Superior temporal gyrus (tissue), 1 donor: Measurements from ENCODE around the gene SHISA6.
"Not testable (repeated sequence)": the region's sequence is repeated elsewhere in the genome, so short reads cannot be mapped to it uniquely, and the experiment has no call there.

Experiments used
- DNase-seq: peaks from one replicate; pipeline ENCODE4 v3.0.0-alpha.2; 2016; ENCODE audit errors: extremely low spot score

SHISA6 gene

DNA sequence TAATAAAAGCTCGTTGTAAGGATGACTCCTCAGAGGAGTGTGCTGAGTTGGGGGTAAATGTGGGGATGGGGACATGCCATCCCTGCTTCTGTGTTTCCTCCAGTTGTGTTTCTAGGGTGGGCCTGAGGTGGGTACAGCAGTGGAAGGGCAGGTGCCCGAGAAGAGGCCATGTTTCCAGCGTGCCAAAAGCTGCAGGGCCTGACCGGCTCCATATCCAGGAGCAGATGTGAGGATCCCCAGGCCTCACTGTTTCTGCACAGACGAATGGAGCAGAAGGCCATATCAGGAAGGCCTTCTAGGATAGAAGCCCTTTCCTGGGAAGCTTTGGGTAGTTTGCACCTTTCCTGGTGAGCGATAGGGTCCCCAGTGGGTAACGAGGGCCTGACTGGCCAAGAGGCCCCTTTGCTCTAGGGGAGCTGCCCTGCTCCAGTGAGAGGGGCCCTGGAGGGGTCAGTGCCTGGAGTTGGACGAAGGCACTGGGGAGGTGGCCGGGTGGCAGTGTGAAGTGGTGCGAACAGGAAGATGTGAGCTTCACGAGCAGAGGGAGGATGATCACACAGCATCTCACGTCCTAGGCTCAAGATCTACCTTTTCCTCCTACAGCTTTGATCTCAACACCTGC, 62.9 kb downstream of the SHISA6 start:
- DNase-seq = no peak

DNA sequence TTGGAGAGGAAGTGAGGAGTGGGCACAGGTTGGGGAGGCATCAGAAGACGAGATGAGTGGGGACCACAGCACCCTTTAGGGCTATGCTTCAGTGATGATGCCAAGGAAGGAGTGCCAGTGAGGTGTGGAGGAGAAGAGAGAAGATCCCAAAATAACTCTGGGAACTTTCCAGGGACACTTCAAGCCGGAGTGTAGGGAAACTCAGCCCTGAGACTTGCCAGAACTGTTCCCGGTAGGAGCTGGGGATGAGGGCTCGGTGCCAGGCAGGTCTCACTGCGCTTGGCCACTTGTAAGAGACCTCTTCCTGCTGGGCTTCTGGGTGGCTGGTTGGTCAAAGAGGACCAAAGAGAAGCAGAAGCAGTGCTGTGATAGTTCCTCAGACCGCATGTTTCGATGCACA, 63.6 kb downstream of the SHISA6 start:
- no peak for DNase-seq

DNA sequence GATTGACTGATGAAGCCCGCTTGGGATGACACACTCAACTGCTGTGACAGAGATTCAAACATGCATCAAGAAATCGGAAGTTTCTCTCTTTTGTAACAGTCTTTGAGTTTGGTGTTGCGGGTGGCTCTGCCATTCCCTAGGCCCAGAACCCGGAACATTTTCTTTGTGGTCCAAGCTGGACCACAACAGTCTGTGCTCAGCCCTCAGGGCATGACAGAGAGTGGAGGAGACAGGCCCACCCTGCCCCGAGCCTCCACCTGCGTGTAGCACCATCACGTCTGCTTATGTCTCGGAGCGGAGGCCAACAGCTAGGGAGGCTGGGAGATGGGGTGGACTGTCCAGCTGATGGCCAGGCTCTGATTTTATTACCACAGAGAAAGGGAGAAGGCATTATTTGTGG, 64.5 kb downstream of the SHISA6 start:
- no peak for DNase-seq

DNA sequence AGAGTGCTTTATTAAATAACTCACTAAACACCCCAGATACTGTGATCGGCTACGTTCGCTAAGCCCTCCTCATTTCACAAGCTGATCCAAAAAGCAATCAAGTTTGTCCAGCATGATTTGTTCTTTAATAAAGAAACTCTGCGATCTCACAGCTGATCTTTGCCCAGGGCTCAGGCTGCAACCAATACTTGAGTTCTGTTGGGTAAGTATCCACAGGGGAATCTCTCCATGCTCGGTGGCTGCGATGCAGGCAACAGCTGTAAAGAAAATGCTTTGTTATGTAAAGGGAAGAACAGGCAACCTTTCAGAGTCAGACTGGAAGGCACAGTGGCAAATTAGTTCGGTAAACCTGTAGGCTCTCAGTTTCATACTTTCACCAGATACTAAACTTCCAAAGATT, 67.5 kb downstream of the SHISA6 start:
- DNase-seq = no peak

DNA sequence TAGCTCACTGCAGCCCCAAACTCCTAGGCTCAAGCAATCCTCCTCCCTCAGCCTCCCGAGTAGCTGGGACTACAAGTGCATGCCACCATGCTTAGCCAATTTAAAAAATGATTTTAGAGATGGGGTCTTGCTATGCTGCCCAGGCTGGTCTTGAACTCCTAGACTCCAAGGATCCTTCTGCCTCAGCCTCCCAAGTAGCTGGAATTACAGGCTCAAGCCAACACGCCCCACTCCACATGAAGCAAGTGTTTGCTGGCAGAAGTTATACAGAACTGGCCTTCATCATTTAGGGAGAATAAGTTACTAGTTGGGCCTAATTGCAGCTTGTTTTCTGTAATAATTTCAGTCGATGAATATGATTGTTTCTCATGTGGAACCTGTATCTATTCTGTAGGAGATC, 68.0 kb downstream of the SHISA6 start:
- DNase-seq = no peak

DNA sequence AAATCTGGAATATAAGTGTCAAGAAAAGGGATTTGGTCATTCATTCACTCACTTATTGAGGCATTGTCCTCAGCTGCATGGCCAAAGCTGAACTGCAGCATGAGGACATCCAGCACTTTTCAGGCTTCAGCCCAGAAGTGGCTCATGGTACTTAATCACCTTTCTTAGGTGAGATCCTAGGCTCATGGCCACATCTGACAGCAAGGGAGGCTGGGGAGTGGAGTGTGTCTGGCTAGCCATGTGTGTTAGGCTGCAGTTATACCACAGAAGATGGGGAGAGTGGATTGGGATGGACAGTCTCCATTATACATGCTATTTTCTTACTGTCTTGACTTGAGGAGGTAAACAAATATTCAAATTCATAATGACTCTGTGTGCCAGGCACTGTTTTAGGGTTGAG, 68.8 kb downstream of the SHISA6 start:
- DNase-seq = no peak

DNA sequence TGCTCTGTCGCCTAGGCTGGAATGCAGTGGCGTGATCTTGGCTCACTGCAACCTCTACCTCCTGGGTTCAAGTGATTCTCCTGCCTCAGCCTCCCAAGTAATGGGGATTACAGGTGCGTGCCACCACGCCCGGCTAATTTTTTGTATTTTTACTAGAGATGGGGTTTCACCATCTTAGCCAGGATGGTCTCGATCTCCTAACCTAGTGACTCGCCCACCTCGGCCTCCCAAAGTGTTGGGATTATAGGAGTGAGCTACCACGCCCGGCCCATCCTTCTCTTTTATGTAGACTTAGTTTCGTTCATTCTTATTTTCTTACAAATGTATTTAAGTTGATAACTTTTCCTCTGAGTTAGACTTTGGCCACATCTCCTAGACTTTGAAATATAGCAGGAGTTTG, 75.4 kb downstream of the SHISA6 start:
- not testable (repeated sequence) for DNase-seq

DNA sequence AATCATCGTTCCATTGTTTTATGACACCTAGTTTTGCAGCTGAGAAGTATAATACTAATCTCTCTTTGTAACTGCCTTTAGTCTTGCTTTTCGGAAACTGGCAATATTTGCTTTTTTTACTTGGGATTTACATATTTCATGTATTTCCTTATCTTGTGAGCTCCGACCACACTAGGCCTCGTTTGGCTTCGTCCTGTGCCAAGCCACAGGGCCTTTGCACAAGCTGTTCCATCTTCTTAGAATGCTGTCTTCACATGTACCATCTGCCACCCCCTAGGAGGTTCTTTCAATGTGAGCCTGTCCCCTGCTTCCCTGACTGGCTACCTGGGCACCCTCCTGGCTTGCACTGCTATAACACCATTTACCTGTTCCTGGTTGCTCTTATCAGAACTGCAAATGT, 77.2 kb downstream of the SHISA6 start:
- DNase-seq = no peak

DNA sequence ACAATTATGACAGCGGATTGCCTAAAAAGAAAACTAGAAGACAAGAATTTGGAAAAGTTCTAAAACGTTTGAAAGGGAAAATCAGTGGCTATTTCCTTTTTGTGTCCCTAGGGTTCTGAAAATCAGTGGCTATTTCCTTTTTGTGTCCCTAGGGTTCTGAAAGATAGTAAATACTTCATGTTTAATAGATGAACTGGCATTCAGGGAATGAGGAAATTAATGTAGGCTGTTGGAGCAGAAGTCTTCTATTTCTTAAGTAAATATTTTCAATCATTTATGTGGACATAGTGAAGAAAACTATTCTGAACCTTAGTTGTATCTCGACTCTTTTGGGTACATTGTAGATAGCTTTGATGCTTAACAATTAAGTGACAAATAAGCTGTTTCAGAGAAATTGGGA, 78.9 kb downstream of the SHISA6 start:
- no peak for DNase-seq

DNA sequence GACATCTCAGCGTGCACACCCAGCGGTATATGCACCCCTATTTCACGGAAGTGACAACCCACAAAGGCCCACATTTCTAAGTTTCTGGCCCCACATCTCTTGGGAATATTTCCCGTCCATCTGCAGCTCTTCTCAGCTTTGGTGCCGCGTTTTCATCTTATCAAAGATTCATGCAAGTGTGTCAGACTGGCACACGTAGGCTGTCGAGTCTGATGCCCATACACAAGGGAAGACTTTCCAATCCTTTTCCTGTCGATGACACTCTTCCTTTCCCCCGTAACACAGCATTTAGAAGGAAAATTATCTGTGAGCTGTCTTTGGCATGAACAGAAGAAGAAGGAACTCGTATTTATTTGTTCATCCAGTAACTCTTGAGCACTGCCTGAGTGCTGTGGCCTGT, 83.0 kb downstream of the SHISA6 start:
- no peak for DNase-seq

DNA sequence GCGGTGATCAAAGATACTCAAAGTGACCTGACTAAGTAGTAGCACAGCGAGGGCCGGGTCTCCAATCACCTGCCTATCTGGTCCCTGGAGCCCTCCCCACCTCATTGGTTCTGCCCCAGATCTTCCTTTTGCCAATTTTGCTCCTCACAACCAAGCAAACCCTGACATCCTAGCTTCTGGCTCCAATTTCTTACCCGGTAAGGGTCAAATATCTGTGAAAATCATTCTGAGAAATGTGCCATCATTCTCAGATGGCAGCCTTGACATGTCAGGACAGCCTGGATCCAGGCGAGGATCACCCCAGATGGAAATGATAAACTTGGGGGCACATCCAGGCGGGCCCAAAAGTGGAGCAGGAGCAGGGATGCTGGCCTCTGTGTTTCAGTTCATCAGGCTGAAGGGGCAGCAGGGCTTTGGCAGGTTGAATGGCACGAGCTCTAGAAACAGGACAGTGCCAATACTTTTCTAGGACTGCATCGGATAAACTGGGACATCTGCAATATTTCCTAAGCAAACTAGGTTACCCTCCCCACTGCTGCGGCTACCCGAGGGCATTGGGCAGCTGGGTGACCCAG, 83.9 kb downstream of the SHISA6 start:
- no peak for DNase-seq

DNA sequence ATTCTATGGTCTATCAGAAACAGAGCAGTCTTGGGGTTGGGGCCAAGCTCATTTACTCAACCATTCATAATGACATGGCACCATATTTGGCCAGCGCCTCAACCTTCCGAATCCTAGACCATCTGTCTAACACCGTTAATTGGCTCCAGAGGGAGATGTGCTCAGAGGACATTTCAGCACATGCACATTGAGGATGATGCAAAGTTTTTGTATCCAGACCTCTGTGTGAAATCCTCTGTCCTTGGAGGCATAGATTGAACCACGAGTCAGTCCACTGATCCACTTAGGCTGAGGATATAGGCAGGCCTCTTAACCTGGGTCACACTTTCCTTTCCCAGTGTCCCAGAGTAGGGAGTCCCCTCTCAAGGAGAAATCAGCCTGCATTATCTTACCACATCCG, 85.5 kb downstream of the SHISA6 start:
- no peak for DNase-seq

DNA sequence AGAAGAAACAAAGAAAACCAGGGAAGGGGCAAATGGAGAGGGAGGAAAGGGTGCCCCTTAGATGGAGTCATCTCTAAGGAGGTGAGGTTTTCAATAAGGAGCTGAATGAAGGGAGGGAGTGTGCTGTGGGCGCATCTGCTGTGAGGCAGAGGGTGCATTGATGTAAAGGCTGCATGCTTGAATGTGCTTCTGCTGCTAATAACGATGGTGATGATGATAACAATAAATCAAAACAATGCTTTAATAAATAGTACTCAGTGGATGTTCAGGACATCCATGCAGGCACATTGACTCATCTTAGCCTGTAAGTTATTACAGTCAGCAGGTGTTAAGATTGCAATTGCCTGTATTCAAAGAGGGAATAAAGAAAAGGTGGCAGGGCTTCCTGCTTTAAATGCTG, 87.8 kb downstream of the SHISA6 start:
- no peak for DNase-seq

DNA sequence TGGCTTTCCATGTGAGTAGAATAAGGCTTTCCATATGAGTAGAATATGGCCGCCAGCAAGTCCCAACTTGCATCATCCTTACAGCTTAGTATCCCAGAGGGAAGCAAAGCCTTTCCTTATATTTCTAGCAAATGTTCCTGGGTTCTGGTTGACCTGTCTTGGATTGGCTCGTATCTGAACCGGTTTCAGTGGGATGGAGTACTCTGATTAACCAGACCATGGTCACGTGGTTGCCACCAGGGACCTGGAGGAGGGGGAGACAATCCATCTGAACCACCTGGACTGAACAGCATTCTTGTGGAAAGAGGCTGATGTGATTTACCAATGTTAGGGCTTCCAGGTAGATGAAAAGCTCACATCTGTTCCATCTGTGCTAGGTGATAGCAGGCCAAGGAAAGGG, 89.0 kb downstream of the SHISA6 start:
- DNase-seq = no peak

DNA sequence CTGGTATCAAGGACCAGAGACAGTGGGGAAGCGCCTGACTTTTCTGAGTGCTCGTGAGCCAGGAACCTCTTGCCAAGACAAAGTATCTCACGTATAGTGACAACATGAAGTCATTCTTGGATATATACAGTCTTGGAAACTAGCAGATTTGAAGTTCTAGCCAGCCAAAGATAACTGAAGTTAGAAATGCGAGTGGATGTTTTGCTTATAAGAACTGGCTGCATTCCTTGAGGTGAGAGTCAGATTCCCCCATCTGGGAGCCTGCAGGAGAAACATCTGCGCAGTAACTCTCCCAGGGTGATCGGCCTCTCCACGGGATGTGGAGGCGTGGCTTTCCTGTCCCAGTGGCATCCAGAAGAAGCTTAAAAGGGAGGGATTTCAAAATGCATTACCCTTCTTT, 89.8 kb downstream of the SHISA6 start:
- DNase-seq = no peak

DNA sequence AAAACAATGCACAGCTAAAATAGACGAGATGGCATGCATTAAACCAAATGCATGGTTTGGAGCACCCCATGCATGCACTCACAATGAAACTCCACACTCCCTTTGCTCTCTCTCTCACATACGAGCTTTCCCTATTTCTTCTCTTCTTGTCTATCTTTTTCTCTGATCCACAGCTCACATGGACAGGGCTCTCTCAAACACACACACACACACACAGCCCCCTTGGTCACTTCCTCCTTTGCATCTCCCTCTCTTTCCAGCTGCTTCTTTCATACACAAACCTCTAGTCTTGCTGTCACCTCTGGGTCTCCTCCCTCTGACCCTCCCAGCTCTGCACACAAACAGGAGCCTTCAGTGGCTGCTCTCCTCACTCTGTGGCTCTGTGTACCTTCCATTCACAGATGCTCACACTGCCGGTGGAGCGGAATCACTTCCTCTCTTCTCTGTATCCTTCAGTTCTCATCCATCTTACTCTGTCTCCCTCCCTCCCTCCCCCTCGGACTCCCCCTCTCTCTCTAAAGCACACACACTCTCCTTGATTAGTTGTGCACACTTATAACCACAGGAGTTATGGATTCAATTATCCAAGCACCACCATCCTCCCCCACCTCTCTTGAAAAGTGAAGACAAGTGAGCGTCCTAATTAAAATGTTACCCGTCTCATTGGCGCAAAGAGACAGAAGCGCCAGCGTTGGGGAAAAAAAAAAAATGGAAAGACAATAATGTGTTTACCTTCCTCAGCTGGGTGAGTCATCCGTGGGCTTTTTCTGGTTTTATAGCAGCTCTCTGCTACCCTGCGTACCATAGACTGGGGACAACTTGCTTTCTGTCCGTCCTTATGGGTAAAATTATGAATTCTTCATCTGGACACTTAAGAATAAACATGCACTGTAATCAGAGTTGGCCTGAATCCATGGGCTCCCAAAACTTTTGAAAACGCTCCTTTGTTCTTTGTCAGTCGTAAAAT, 90.8 kb downstream of the SHISA6 start:
- DNase-seq = no peak

DNA sequence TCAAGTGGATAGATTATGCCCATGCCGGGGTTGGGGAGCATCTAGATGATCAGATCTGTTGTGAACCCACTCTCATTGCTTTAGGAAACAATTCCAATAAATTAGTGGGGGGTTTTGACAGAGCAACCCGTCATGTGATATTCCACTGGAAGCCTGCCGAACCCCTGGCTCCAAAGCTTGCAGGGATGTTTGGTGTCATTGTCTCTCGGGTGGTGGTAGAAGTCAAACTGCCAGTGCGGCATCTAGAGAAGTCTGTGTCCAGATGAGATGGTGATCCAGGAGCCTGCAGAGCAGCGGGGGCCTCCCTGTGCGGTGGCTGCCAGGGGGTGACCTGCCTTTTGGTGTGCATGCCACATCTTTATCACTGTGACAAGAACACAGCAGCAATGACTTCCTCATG, 91.7 kb downstream of the SHISA6 start:
- peak; percentile 44 for DNase-seq

DNA sequence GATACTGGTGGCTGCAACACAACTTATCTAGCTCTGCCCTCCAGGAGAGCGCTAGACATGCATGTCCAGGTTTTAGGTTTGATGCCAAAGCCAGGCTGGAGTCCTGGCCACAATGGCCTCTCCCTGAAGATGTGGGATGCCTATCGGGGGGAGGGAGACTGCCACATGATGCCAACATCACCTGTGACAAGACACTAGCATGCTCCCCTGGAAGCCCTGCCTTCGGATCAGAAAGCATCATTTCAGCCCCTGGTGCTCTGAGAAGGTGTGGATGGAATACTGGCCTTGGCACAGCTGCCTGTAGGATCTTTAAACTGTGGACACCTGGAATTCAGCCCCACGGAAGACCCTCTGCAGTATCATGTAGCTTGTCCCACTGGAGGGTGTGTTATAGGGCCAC, 93.5 kb downstream of the SHISA6 start:
- no peak for DNase-seq

DNA sequence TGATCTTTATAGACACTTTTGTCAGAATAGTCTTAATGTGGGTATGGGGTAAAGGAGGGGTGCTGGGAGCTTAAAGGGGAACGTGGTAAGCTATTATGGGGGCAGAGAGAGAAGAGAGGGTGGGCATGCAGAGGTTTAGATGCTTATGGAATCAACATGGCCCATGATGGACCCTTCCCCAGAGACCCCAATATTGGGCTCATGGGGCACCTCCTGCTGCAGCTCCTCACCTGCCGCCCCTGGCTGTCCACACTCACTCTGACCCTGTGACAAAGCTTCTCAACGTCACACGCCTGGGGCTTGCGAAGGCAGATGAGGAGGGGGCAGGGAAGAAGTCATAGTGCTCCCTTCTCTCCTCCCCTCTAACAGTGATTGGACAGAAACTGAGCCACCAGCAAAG, 95.3 kb downstream of the SHISA6 start:
- DNase-seq = no peak

DNA sequence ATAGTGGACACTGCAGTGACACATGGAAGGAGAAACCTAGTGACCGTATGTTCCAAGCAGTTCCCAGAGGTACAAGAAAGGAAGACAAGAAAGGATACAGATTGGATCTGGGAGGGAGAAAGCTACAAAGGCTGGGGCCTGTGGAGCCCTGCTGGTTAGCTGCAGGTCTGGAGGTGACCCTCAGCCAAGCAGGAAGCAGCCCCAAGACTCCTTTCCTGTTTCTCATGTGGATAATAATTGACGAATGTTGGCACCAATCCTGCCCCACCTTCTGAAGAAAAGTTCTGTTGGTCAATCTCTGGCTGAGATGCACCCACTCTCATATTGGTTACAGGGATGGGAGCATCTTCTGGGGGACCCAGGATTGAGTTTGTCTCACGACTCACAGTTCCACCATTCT, 99.8 kb downstream of the SHISA6 start:
- no peak for DNase-seq

DNA sequence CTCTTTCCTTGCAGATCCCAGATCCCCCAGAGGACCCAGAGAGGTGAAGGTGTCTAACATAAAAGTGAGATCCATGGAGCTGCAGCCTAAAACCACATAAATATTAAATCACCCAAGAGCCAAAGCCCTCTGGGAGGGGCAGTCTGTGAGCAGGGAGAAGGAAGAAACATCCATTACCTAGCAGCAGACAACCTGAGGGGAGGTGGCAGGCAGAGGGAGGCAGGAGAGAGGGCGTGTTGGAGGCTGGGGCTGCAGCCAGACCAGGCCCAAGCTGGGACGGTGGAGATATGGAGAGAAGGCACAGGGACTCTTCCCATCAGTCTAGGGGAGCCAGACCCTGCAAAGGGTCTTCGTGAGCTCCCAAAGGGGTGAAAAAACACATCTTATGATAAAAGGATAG, 101.1 kb downstream of the SHISA6 start:
- DNase-seq = no peak

DNA sequence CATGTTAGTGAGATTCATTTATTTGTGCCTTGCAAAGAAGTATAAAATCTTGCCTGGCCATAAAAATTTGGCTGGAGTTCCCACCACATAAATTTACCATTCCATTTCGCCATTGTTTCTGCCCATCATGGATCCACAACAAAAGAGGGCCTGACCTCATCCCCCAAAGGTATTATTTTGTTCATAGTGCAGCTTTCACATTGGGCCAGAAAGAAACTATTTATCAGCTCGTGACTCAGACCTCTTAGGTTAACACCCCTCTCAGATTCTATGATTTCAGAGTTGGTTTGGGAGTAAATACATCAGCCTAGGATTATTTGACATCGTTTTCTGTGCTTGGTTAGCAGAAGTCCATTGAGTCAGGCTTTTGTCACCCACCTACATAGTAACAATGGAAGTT, 108.1 kb downstream of the SHISA6 start:
- no peak for DNase-seq

DNA sequence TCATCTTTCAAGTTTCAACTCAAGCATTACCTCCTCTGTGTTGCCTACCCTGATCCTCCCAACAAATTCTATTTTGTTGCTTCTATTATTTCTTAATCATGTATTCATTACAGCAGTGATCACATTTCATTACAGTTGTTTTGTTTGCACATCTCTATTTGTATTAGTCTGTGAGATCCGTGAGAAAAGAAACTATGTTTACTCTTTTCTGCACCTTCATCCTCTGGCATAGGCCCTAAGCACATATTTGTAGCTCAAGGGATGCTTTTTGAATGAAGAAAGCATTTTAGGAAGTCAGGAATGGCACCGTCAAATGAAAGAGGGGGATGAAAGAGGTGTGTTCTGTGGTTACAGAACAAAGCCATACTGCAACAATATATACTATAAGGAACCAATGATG, 110.5 kb downstream of the SHISA6 start:
- DNase-seq = no peak
